ENCODE data around the gene LNX2. TPM values are rescaled to one million over a fixed set of nuclear protein-coding genes. Genes with fewer than 3 reads are reported as not detected.
A peak's percentile ranks its signal among the peaks of the same experiment; 100 is the strongest.

The LNX2 gene
- total RNA-seq, 1 experiment from 2014 or later, result 5.3 TPM

DNA sequence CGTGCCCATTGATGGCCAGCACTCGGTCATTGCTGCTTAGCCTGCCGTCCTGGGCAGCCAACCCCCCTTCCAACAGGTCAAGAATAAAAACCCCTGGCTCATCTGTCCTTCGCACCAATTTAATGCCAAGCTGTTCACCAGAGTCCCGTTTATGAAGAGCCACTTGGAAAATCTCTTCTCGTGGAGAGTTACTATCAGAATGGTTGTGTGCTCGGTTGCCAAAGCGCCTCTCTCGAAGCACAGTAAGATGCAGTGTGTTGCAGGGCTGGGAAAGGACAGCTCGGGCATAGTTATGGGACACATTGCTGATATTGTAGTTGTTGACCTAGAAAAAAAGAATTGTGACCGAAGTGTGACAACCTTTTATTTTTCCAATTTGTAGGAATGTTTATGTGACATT, 57.9 kb downstream of the LNX2 start:
- DNase-seq (ENCODE audit: low read depth), result no peak

- no peak for DNase-seq (ENCODE audit: low read depth)
Measured at GRCh38 chr13:27559719-27560118, 60.6 kb downstream of the LNX2 start.

DNA sequence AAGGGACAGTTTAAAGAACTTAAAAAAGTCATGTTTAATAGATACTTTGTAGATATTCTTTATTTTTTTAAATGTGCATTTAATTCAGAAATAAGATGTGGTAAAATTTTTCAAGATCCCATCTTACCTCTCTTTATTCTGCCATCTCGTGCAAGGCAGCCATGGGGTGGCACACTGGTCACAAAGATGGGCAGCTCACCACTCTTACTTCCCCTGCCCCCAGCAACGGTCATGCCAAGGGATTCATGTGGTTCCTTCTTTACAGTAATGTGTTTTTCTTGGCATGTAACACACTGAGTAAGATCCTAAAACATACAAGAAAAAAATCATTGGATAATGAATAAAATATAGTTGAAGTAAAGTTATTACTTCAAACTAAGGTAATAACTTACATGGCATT, 64.2 kb downstream of the LNX2 start:
- peak; percentile 56 for DNase-seq (ENCODE audit: low read depth)

- no peak for DNase-seq (ENCODE audit: low read depth)
Measured at GRCh38 chr13:27551562-27551961, 68.8 kb downstream of the LNX2 start.

DNA sequence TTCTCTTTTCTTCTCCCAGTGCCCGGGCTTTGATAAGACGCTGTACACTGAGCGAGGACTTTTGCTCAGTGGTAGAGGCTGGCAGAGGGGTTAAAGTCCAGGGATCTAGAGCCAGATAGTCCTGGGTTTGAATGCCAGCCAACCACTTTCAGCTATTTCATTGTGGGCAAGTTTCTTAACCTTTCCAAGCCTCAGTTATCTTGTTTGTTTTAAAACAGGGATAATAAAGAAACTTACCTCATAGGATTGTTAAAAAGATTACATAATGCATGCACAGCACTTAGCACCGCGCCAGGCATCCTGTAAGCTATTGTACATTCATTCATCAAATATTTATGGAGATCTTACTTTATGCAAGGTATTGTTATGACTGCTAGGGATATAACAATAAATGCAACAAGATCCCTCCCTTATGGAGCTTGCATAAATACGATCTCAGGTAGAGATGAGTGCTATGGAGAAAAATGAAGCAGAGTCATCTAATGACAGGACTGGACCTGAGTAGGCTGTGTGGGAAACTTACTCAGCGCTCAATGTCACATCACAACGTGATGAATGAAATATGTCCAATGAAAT, 70.8 kb downstream of the LNX2 start:
- DNase-seq (ENCODE audit: low read depth), result no peak

DNA sequence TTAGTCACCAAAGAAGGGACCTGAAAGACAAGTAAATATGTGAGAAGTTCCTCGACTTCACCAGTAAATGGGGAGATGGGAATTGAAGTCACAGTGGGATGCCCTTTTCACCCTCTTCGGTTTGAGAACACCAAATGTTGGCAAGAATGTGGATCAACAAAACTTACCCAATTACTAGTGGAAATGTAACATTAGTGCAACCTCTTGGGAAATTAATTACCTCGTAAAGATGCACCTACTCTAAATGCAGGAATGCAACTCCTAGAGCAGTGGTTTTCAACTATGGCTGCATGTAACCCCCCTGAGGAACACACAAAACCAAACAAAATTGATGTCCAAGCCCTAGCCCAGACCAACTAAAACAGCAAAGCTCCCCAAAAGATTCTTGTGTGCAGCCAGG, 78.1 kb downstream of the LNX2 start:
- DNase-seq (ENCODE audit: low read depth), result no peak

- no peak for DNase-seq (ENCODE audit: low read depth)
Measured at GRCh38 chr13:27541386-27541785, 78.9 kb downstream of the LNX2 start.

GRCh38 chr13:27536361-27537101, 83.8 kb downstream of the LNX2 start:
- DNase-seq (ENCODE audit: low read depth), result no peak

GRCh38 chr13:27535546-27535945, 84.8 kb downstream of the LNX2 start:
- no peak for DNase-seq (ENCODE audit: low read depth)

- DNase-seq (ENCODE audit: low read depth), result no peak
Measured at GRCh38 chr13:27534981-27535380, 85.3 kb downstream of the LNX2 start.

GRCh38 chr13:27534108-27534980, 86.0 kb downstream of the LNX2 start:
- DNase-seq (ENCODE audit: low read depth), result no peak

- DNase-seq (ENCODE audit: low read depth), result peak; percentile 67
Measured at GRCh38 chr13:27533155-27533643, 87.1 kb downstream of the LNX2 start.

- DNase-seq (ENCODE audit: low read depth), result no peak
Measured at GRCh38 chr13:27528908-27529307, 91.4 kb downstream of the LNX2 start.

DNA sequence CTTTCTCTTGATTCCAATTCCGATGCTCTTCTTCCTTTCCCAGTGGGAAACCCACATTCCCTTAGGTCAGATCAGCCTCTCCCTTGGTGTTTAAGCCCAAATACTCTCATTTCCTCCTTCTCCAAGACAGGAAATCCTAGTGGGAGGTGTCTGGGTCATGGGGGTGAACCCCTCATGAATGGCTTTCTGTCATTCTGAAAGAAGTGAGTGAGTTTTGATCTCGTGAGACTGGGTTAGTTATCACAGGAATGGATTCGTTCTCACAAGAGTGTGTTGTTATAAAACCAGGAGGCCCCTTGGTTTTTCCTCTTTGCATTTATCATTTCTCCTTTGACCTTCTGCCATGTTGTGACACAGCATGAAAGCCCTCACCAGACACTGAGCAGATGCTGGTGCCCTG, 93.8 kb downstream of the LNX2 start:
- DNase-seq (ENCODE audit: low read depth), result no peak

- no peak for DNase-seq (ENCODE audit: low read depth)
Measured at GRCh38 chr13:27524981-27525975, 95.1 kb downstream of the LNX2 start.

DNA sequence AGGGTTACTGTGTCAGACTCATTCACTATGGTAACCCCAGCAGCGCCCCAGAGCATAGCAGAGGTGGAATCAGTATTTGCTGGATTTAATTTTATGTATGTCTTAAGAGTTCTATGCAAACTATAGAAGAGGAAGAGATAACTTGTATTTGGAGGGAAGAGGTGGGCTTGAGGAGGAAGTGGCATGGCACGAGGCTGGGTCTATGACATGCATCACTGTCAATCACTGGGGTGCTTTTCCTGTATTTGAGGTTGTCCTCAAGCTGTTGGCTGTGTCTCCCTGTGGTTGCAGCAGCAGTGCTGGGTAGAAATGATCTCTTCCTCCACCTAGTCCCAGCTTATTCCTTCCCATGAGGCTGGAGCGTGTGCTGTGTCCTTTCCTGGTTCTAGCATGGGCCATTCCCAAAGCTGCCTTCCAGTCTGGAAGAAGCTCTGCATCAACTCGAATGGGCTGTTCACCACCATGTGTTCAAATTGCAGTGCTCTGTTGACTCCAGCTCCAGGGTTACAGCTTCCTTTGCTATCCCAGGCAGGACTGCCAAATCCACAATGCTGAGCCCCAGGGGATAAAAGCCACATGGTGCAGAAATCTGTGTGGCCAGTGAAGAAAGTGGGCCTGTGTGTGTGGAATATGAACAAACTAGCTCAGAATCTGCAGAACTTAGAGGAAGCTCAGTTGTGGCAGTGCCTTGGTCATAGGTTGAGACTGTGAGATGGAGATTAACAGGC, 96.8 kb downstream of the LNX2 start:
- DNase-seq (ENCODE audit: low read depth), result peak; percentile 10

GRCh38 chr13:27522847-27523246, 97.5 kb downstream of the LNX2 start:
- no peak for DNase-seq (ENCODE audit: low read depth)

DNA sequence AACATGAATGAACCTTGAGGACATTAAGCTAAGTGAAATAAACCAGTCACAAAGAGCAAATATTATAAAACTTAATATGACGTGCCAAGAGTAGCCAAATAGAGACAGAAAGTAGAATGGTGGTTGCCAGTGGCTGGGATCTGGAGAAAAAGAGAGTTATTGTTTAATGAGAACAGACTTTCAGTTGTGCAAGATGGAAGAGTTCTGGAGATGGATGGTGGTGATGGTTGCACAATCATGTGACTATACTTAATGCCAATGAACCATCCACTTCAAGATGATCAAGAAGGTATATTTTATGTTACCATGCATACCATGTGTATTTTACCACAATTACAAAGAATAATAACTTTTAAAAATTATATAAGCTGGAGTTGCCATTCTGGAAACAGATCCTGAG, 104.2 kb downstream of the LNX2 start:
- no peak for DNase-seq (ENCODE audit: low read depth)

DNA sequence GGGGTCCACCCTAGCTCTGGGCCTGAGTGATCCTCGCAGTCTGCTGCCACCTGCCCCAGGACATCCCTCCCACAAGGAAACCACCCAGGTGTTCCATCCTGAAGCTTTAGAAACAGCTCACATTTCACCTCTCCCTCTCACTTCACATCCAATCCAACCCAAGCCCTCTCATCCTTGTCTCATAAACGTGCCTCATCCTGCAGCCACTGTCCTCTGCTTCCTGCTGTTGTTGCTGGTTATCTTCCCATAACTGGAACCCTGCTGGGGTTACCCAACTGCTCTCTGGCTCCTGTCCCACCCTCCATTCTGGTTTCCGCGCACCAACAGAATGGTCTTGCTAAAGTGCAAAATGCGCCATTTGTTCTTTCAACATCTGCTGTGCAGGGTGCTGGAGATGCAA, 110.2 kb downstream of the LNX2 start:
- no peak for DNase-seq (ENCODE audit: low read depth)

- no peak for DNase-seq (ENCODE audit: low read depth)
Measured at GRCh38 chr13:27508802-27509201, 111.5 kb downstream of the LNX2 start.

DNA sequence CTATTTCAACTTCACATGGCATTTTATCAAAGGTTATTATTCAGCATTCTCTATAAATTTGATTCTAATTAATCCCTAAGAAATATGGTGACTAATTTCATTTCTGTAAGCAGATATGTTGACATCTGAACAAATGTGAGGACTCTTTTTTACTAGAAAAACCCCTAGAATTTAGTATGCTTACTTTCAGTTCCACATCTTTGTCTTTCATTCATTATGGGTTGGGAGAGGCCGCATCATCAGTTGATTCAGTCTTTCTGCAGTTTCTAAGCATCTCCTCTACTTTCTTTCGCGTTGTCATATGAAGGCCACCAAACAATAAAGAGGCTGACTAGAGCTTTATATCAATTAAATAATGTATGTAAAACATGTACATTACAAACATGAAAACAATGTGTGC, 114.5 kb downstream of the LNX2 start:
- no peak for DNase-seq (ENCODE audit: low read depth)
